ENCODE results near the gene UBR2.

The UBR2 gene

GRCh38 chr6:42704251-42704936, 140.6 kb downstream of the UBR2 start:
- Histone ChIP-seq H4K20me1 (ENCODE audit: insufficient read depth, low read length) (no peaks in the 10 kb centered on the region), H3K9ac (ENCODE audit: low read length) (no peak overlapping the region), H3K9me3 (ENCODE audit: insufficient read depth, low read length) (no peaks in the 10 kb centered on the region), H3K4me2 (ENCODE audit: low read length) (no peak overlapping the region), H3K4me1 (ENCODE audit: low read length) (no peaks in the 10 kb centered on the region), H3K36me3 (replicated peaks; ENCODE audit: low read depth, low read length) (no peaks in the 10 kb centered on the region), H3K79me2 (ENCODE audit: low read length) (no peaks in the 10 kb centered on the region), H3K27me3 (ENCODE audit: low read depth, low read length) (no peaks in the 10 kb centered on the region), H2AFZ (ENCODE audit: low read depth, low read length) (no peak overlapping the region), H3K4me3 (ENCODE audit: low read length) (no peak overlapping the region), H3K27ac (ENCODE audit: low read length) (no peak overlapping the region)
- TF ChIP-seq EZH2phosphoT487 (IDR thresholded peaks at IDR 0.05; ENCODE audit: low read depth): no peak
- TF ChIP-seq CTCF (IDR thresholded peaks at IDR 0.05; ENCODE audit: low read depth, low read length): no peak

GRCh38 chr6:42704937-42705374, 141.1 kb downstream of the UBR2 start:
- Histone ChIP-seq H3K27me3 (ENCODE audit: low read depth, low read length) (no peaks in the 10 kb centered on the region), H3K9ac (ENCODE audit: low read length) (no peak overlapping the region), H3K79me2 (ENCODE audit: low read length) (no peaks in the 10 kb centered on the region), H2AFZ (ENCODE audit: low read depth, low read length) (no peak overlapping the region), H3K36me3 (replicated peaks; ENCODE audit: low read depth, low read length) (no peaks in the 10 kb centered on the region), H3K27ac (ENCODE audit: low read length) (no peak overlapping the region), H3K4me1 (ENCODE audit: low read length) (no peaks in the 10 kb centered on the region), H3K4me2 (ENCODE audit: low read length) (no peak overlapping the region), H3K4me3 (ENCODE audit: low read length) (no peak overlapping the region), H4K20me1 (ENCODE audit: insufficient read depth, low read length) (no peaks in the 10 kb centered on the region), H3K9me3 (ENCODE audit: insufficient read depth, low read length) (no peaks in the 10 kb centered on the region)
- no peak for TF ChIP-seq CTCF (IDR thresholded peaks at IDR 0.05; ENCODE audit: low read depth, low read length)
- no peak for TF ChIP-seq EZH2phosphoT487 (IDR thresholded peaks at IDR 0.05; ENCODE audit: low read depth)

GRCh38 chr6:42707595-42707994, 143.8 kb downstream of the UBR2 start:
- no peaks in the 10 kb centered on the region for H3K79me2 ChIP-seq (ENCODE audit: low read length)
- H3K4me1 ChIP-seq (ENCODE audit: low read length): no peaks in the 10 kb centered on the region
- peaks cover 5% of the 10 kb centered on the region; the same call in 1 of the 2 replicates for H3K9me3 ChIP-seq (ENCODE audit: insufficient read depth, low read length)
- H3K36me3 ChIP-seq (replicated peaks; ENCODE audit: low read depth, low read length): no peaks in the 10 kb centered on the region
- no peak overlapping the region for H3K27ac ChIP-seq (ENCODE audit: low read length)
- no peaks in the 10 kb centered on the region for H4K20me1 ChIP-seq (ENCODE audit: insufficient read depth, low read length)
- no peak overlapping the region for H3K4me3 ChIP-seq (ENCODE audit: low read length)
- no peak overlapping the region for H3K9ac ChIP-seq (ENCODE audit: low read length)
- no peaks in the 10 kb centered on the region for H3K27me3 ChIP-seq (ENCODE audit: low read depth, low read length)
- no peak overlapping the region for H3K4me2 ChIP-seq (ENCODE audit: low read length)
- TF ChIP-seq CTCF (IDR thresholded peaks at IDR 0.05; ENCODE audit: low read depth, low read length) (no peak), EZH2phosphoT487 (IDR thresholded peaks at IDR 0.05; ENCODE audit: low read depth) (no peak)
- no peak overlapping the region for H2AFZ ChIP-seq (ENCODE audit: low read depth, low read length)

- no peak for TF ChIP-seq CTCF (IDR thresholded peaks at IDR 0.05; ENCODE audit: low read depth, low read length)
- TF ChIP-seq EZH2phosphoT487 (IDR thresholded peaks at IDR 0.05; ENCODE audit: low read depth): no peak
- no peaks in the 10 kb centered on the region for H3K36me3 ChIP-seq (replicated peaks; ENCODE audit: low read depth, low read length)
Observed at GRCh38 chr6:42708096-42708495, 144.3 kb downstream of the UBR2 start.

More at GRCh38 chr6:42708096-42708495, 144.3 kb downstream of the UBR2 start:
- H3K27me3 ChIP-seq (ENCODE audit: low read depth, low read length): no peaks in the 10 kb centered on the region
- no peak overlapping the region for H3K27ac ChIP-seq (ENCODE audit: low read length)
- H2AFZ ChIP-seq (ENCODE audit: low read depth, low read length): no peak overlapping the region
- H3K4me3 ChIP-seq (ENCODE audit: low read length): no peak overlapping the region
- H4K20me1 ChIP-seq (ENCODE audit: insufficient read depth, low read length): no peaks in the 10 kb centered on the region
- H3K79me2 ChIP-seq (ENCODE audit: low read length): no peaks in the 10 kb centered on the region
- H3K9ac ChIP-seq (ENCODE audit: low read length): no peak overlapping the region
- H3K4me1 ChIP-seq (ENCODE audit: low read length): no peaks in the 10 kb centered on the region
- peaks cover 5% of the 10 kb centered on the region; the same call in 1 of the 2 replicates for H3K9me3 ChIP-seq (ENCODE audit: insufficient read depth, low read length)
- H3K4me2 ChIP-seq (ENCODE audit: low read length): no peak overlapping the region

Measured in OCI-LY3 (cell line).